HL-60/S4 treated with phorbol 12-myristate 13-acetate at 8.2 ng/mL for 4 days and 3 days (cell line): ENCODE results near the gene MYL11.
"Not testable (repeated sequence)": the region's sequence is repeated elsewhere in the genome, so short reads cannot be mapped to it uniquely, and the experiment has no call there.

Source experiments
- in situ Hi-C: fragments of 300-500 bp; cut with MboI; formaldehyde crosslinking; loops from 2 replicates; pipeline ENCODE4 v1.15.0; 2022; ENCODE audit warnings: low sequenced_read_pairs

MYL11 gene

DNA sequence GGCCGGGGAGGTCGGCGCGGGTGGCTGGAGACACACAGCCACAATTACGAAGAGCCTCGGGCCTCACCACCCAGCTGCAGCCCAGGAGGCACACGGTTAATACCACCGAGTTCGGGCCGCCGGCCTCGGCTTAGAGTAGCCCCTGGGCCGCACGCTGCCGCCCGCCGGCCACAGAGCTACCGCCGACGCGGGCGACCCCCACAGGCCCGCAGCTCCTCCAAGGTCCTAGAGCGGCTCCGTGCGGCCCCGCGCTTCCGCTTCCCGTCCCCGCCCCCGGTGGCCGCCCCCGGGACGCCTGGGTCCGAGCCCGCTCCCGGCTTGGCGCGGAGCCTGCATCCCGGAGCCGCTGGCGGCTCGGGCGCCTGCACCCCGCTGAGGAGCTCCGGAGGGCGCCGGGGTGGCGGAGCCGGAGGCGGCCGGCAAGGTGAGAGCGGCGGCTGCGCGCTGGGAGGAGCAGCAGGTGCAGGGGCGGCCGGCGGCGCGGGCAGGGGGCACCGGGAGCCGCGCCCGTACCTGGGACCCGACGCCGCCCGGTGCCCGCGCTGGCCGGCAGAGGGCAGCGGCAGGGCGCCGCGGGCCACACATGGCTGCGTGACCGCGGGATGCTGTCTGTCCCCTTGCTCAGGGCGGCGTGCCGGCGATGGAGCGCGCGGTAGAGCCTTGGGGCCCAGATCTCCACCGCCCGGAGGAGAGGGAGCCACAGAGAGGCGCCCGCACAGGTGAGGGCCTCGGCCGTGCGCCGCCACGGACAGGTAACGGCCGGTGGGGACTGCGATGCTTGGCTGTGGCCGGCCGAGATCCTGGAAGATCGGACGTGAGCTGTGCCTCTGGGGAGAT lies 20.8 kb downstream of the MYL11 start, which contains the start of gene ZNF48:
ZNF48 (plus strand) TSS at position 266 of the 837 bp plus-strand sequence; CDS start at position 641, 375 bp downstream.
- in situ Hi-C loops, result no loop called here

GRCh38 chr16:30395992-30396585 lies 21.5 kb downstream of the MYL11 start:
- in situ Hi-C loops, result no loop called here

GRCh38 chr16:30396627-30397026 lies 22.0 kb downstream of the MYL11 start:
- in situ Hi-C loops, result not testable (repeated sequence)

DNA sequence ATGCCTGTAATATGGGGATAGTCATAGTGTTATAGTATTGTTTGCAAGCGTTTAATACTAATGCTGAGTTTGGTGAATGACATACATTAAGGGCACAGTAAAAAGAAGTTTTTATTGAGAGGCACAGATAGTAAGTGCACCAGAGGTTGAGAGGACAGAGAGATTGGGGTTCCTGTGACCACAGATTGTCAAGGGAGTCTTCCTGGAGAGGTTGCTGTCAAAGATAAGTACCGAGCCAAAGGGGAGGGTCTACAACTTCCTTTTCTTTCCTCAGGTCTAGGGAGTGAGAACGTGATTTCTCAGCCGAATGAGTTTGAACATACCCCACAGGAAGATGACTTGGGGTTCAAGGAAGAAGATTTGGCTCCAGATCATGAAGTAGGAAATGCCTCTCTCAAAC lies 22.5 kb downstream of the MYL11 start:
- in situ Hi-C loops, result no loop called here

DNA sequence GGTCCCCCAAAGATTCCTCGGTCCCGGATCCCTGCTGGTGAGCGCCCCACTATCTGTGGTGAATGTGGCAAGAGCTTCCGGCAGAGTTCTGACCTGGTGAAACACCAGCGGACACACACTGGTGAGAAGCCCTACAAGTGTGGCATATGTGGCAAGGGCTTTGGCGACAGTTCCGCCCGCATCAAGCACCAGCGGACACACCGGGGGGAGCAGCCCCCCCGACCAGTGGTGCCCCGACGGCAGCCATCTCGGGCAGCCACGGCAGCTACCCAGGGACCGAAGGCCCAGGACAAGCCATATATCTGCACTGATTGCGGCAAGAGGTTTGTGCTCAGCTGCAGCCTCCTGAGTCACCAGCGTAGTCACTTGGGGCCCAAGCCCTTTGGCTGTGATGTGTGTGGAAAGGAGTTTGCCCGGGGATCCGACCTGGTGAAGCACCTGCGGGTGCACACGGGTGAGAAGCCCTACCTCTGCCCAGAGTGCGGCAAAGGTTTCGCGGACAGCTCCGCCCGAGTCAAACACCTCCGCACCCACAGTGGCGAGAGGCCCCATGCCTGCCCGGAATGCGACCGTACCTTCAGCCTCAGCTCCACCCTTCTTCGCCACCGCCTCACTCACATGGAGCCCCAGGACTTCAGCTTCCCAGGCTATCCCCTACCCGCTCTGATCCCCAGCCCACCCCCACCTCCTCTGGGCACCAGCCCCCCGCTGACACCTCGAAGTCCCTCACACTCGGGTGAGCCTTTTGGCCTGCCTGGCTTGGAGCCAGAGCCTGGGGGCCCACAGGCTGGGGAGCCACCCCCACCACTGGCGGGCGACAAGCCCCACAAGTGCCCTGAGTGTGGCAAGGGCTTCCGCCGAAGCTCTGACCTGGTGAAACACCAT lies 23.4 kb downstream of the MYL11 start:
- in situ Hi-C loops, result no loop called here

DNA sequence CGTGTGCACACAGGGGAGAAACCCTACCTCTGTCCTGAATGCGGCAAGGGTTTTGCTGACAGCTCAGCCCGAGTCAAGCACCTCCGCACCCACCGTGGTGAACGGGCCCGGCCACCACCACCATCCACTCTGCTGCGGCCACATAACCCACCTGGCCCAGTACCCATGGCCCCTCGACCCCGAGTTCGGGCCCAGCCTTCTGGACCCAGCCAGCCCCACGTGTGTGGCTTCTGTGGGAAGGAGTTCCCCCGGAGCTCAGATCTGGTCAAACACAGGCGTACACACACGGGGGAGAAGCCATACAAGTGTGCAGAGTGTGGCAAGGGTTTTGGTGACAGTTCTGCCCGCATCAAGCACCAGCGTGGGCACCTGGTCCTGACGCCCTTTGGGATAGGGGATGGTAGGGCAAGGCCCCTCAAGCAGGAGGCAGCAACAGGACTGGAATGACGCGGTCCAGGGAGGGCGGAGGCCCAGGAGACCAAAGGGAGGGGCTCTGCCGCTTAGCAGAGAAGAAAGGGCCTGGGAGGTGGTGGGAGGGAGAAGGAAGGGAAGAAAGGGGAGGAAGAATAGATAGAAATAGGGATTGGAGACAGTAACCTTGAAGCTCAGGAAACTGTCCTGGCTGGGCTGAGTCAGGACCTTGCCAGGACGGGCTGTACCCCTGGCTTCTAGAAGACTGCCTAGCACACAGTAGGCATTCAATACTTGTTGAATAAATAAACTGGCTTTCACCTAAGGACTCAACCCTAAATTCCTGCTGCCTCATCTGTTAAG lies 24.2 kb downstream of the MYL11 start:
- in situ Hi-C loops, result no loop called here

DNA sequence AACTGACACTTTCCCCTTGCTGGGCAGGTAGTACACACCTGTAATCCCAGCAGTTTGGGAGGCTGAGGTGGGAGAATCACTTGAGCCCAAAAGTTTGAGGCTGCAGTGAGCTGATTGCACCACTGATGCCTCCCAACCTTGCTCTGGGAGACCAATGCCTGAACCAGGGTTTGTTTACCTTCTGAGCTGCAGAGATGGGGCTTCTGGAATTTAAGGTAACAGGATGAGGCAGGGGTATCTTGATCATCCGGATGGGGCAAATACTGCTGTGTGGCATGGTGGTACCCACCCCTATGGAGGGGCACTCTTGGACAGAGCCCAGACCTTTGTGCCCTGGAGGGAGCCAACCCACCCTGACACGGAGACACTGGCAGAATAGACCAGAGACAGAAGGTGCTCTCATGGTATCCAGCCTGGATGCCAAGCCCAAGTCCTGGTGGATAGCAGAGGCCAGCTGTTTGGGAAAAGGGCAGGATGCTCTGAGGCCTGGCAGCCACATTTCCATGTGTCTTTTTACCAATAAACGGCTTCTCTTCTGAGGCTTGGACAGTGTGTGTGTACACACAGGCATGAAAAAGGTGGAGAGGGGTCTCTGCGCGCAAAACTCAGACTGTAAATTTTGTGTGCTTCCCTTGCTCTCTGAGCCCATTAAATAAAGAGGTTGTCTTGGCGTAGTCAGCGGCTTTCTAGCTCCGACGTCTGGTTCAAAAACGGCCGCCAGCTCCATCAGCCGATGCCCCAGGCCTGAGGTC lies 25.0 kb downstream of the MYL11 start:
- in situ Hi-C loops, result no loop called here

- in situ Hi-C loops, result no loop called here
These were observed 27.3 kb downstream of the MYL11 start for GRCh38 chr16:30401768-30402425.

DNA sequence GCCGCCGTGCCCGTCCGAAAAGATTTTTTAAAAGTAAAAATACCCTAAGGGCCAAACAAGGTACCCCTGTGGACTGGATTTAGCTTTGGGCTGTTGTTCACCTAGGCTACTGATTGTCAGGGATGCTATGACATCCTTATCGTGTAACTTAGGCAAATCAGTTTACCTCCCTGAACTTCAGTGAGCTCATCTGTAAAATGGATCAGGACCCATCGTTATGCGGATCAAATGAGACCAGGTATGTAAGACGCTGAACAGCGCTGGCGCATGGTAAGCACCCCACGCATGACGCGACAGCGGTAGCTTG lies 32.1 kb downstream of the MYL11 start:
- in situ Hi-C loops, result no loop called here

- in situ Hi-C loops, result no loop called here
These were observed 32.7 kb downstream of the MYL11 start, which contains the start of gene ZNF771 for GRCh38 chr16:30407102-30407803. Gene ZNF771 (plus strand): TSS chr16:30407606. CDS start chr16:30408054, 448 bp downstream.

- in situ Hi-C loops, result no loop called here
These were observed 33.4 kb downstream of the MYL11 start for GRCh38 chr16:30407804-30408534.

GRCh38 chr16:30409125-30410060 lies 34.8 kb downstream of the MYL11 start:
- in situ Hi-C loops, result no loop called here

GRCh38 chr16:30413112-30413806 lies 38.7 kb downstream of the MYL11 start:
- in situ Hi-C loops, result no loop called here

GRCh38 chr16:30414159-30414558 lies 39.6 kb downstream of the MYL11 start:
- in situ Hi-C loops, result no loop called here

DNA sequence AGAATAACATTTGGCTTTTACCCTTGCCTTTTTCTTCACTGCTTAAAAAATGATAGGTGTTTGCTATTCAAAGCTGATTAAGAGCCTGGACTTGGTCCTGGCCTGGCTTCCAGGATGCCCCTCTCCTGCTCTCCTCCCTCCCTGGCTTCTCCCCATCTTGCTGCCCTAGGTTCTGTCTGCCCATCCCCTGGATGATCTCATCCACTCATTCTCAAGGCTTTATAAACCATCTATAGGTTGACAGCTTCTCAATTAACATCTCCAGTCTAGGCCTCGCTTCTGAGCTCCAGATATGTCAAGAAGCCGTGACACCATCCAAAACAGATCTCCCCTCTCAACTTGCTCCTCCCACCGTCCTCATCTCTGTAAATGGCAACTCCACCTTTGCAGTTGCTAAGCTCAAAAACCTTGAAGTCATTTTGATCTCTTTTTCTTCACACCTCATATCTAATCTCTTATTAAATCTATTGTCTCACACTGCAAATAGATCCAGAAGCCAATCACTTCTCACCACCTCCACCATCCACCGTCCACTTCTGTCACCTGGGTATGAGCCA lies 41.5 kb downstream of the MYL11 start:
- in situ Hi-C loops, result no loop called here
